ENCODE data around the gene DNAJC22.
"Not testable (repeated sequence)": the region's sequence is repeated elsewhere in the genome, so short reads cannot be mapped to it uniquely, and the experiment has no call there.

Gene DNAJC22

GRCh38 chr12:49331380-49332222 lies 15.1 kb upstream of the DNAJC22 start:
- DNase-seq = no peak

DNA sequence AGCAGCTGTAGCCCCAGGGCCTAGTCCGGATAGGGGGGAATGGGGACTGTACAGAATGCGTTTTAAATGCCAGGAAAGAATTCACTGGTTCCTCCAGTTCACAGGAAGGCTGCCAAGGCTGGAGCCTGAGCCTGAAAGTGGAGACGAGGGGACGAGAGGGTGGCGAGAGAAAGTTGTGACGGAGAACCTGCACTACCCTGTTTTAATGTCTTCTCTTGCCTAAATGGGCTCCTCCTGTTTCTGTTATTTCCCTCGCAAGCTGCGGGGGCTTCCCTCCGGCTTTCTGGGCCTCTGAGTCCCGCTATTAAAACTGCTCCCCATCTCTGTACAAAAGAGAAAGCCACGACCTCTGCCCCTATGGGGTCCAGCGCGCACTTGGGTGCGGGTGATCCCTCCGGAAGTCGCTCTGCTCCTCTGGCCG lies 14.2 kb upstream of the DNAJC22 start:
- no peak for DNase-seq

- no peak for DNase-seq
Observed at GRCh38 chr12:49332891-49333371, 13.8 kb upstream of the DNAJC22 start.

DNA sequence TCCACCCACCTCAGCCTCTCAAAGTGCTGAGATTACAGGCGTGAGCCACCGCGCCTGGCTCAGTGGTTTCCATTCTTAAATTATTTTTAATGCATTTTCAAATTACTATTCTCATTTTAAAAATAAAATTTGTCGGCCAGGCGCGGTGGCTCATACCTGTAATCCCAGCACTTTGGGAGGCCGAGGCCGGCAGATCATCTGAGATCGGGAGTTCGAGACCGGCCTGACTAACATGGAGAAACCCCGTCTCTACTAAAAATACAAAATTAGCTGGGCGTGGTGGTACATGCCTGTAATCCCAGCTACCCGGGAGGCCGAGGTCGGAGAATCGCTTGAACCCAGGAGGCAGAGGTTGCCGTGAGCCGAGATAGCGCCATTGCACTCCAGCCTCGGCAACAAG lies 12.9 kb upstream of the DNAJC22 start:
- not testable (repeated sequence) for DNase-seq

DNA sequence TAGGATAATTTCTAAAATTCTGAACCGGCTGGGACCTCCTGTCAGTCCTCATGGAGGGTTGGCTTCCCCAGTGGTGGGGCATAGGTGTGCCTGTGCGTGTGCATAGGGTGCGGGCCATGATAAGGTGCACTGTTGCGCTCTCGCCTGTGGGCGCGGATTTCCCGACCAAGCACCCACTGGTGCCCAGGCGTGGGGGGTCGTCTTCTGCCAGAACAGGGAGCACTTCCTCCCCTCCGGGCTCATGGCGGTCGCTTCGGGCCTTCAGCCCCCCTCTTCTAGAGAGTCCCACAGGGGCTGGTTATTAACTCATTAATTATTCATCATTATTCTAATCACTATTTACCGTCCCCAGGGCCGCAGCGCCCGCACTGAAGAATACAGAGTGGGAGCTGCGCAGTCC lies 12.5 kb upstream of the DNAJC22 start:
- no peak for DNase-seq

- DNase-seq = no peak
Observed at GRCh38 chr12:49334681-49335080, 12.0 kb upstream of the DNAJC22 start.

DNA sequence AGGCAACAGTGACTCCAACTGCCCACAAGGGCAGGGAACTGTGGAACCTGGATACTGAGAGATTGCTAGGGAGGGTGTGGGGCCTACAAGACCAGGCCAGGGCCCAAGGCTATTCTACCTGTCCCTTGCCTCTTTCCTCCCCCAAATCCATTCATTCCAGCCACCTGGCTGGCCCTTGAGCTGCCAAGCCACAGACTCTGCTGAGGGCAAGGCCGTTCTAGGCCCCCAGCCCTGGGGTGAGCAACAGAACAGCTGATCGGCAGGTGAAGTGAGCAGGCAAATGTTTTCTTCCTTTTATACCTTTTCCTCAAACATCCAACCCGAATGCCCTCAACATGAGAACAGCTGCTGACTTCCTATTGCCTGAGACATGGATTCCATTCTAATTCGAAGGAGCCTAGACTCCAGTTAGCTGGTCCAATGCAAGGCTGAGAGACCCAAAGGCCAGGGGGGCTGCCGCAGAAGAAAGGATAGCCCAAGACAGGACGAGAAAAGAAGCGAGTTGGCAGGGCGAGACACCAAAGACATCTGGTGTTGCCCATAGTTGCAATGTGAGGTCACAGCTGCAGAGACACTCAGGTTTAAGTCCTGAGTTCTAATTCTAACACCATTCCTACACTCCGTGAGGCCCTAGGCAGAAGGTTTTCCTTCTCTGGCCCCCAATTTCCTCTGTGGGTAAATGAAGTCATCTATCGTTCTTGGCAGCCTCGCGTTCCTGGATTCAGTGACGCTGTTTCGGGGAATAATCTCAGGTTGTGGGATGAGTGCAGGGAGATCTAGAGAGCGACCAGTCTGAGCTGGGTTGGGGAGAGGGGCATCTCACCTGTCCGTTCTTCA lies 11.4 kb upstream of the DNAJC22 start:
- no peak for DNase-seq

DNA sequence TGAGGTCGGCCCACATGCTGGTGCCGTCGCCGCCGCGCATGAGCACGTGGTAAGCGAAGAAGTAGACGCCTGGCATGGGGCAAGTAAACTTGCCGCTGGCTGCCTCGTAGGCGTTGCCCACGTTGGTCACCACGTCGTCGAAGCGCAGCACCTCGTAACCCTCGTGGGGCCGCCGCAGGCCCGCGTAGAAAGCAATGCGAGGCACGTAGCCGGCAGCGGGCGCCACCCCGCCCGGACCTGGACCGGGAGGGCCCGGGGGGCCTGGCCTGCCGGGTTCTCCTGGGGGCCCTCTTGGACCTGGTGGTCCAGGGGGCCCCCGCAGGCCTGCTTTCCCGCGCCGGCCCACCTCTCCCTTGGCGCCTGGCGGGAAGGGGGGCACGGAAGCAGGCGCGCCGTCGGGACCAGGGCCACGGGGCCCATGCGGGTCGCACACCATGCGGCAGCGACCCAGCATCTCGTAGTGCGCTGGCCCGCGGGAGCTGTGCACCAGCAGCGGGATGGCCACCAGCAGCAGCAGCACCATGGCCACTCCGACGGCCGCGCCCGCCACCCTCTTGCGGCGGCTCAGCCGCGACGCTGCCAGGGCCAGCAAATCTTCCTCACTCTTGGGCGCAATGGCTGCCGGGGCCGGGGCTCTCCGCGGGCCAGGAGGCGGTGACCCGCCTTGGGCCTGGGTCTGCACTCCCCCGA lies 10.6 kb upstream of the DNAJC22 start:
- no peak for DNase-seq

- DNase-seq = peak; percentile 73
Observed at GRCh38 chr12:49336645-49337584, 9.8 kb upstream of the DNAJC22 start, which contains the start of gene C1QL4. C1QL4 (minus strand) TSS chr12:49337188; CDS start chr12:49336477, 711 bp downstream.

- DNase-seq = no peak
Observed at GRCh38 chr12:49338830-49339463, 7.7 kb upstream of the DNAJC22 start.

DNA sequence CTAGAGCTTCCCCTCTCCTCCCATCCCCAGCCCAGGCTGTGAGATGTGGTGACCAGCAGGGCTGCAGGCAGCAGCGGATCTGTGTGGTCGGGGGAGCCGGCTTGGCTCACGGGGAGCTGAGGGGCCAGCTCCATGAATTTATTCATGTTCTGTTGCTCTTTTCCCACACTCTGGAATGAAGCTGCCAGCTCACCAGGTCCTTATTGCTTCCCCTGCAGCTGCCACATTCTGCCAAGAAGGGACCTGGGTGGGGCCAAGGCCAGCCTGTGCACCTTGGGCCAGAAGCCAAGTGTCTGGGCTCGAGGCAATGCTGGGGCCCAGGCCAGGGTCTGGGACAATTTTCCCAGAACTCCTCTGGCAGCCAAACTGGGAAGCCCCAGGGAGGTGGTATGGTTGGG lies 7.2 kb upstream of the DNAJC22 start:
- peak; percentile 53 for DNase-seq

DNA sequence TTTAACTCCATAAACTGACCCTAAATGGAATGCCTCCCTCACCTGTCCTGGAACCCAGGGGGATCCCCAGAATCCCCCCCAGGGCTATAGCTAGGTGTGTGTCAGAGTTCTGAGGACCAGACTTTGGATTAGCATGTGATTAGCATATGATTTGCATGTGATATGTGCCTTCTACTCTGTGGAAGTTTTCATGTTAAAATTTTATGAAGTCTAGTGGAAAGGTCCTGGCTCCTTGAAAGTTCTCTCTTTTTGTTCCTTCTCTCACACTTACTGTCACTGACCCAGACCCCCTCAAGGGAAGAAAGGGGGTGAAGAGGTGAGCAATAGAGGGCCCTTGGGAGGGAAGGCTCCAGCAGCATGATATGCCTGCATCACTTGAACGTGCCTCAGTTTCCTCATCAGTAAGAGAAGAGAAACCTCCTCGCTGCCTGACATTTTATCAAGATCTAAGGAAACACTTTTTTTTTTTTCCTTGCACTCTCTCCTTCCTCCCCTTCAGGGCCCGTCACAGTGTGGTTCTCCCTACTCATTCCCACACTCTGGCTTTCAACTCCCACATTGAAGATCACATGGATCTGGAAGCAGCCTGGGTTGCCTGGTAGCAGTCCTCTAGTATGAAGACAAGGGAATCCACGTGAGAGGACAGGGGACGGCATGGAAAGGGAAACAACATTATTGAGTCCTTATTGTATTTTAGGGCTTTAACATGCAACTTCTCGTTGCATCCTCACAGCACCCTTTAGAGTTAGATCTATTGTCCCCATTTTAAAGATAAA lies 6.4 kb upstream of the DNAJC22 start:
- DNase-seq = no peak

- DNase-seq = no peak
Observed at GRCh38 chr12:49340971-49341776, 5.5 kb upstream of the DNAJC22 start.

DNA sequence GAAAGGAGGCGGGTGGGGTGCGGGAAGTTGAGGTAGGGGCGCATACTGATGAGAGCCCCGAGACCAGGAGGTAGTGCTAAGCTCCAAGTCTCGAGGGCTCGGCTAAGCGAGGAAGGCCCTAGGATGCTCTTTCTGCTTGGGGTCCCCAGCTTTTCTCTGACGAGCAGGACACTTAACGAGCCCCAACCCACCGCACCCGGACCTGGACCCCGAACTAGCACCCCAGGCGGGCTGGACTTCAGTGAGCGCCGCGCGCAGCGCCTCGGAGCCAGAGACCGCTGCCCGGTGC lies 5.0 kb upstream of the DNAJC22 start:
- DNase-seq = no peak

GRCh38 chr12:49342066-49342913 lies 4.4 kb upstream of the DNAJC22 start:
- peak; percentile 95 for DNase-seq

GRCh38 chr12:49342914-49343731 lies 3.6 kb upstream of the DNAJC22 start:
- peak; percentile 41 for DNase-seq

DNA sequence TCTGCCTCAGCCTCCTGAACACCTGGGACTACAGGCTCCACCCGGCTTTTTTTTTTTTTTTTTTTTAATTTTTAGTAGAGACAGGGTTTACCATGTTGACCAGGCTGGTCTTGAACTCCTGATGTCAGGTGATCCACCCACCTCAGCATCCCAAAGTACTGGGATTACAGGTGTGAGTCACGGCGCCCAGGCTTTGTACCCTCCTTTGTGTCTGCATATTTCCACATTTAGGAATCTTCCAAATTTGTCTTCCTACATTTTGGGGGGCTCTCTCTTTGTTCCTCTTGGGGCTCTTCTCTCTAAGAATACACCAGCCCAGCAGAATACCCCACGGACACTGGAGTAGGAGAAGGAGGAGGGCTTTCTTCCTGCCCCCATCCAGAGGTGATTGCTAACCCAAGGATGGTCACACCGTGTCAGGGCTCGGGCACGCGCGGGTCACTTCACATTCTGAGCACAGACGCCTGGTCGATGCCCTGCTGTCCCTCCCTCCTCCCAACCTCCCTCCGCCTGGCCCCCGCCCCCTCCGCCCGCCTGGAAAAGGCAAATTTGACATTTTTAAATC lies 2.1 kb upstream of the DNAJC22 start:
- no peak for DNase-seq
